ENCODE measurements around the gene CAMKMT.
A peak's percentile ranks its signal among the peaks of the same experiment; 100 is the strongest.

Gene CAMKMT

DNA sequence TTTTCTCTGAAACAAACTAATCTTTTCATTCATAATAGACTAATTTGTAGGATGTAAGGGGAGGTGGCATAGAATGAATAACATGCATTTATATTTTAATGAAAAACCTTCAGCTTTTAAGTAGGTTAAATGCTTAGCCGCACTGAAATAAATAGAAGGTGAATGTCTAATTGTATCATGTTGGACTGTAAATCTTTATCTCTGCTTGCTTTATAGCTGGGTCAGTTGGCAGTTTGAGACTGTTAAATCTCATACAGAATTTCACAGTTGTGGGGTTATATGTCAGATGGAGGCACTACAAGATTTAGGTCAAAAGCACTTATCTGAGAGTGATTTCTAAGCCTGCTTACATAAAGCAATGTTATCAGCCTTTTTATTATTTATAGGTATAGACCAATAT, 405.0 kb downstream of the CAMKMT start:
- CTCF ChIA-PET, result no interaction called here
- POLR2A ChIA-PET, result no interaction called here
- Histone ChIP-seq H3K4me3 (ENCODE audit: control insufficient read depth in 1 of 7, extremely low read depth in 1 of 7, insufficient read depth in 4 of 7, low read depth in 2 of 7, low read length in 6 of 7) (no peak overlapping the region), H3K4me1 (ENCODE audit: control extremely low read depth in 1 of 4, control insufficient read depth in 4 of 4, insufficient read depth in 4 of 4, low read length in 3 of 4) (no peaks in the 10 kb centered on the region), H3K9me3 (ENCODE audit: control extremely low read depth in 1 of 5, control insufficient read depth in 4 of 5, insufficient read depth in 2 of 5, low read depth in 1 of 5, low read length in 4 of 5) (no peaks in the 10 kb centered on the region), H3K27ac (ENCODE audit: insufficient read depth in 1 of 2, low read depth in 1 of 2, low read length in 2 of 2, poor library complexity in 1 of 2, severe bottlenecking in 2 of 2) (no peak overlapping the region), H3K36me3 (ENCODE audit: control insufficient read depth in 4 of 4, insufficient read depth in 4 of 4, low read length in 3 of 4) (no peaks in the 10 kb centered on the region), H3K27me3 (replicated peaks in 2 of 5; ENCODE audit: control insufficient read depth in 4 of 5, insufficient read depth in 5 of 5, low read length in 4 of 5) (peaks cover 19 to 91% (median 45%) of the 10 kb centered on the region in 5 experiments)
- 100% methylated on average over 1 of the region's 1 CpG for WGBS (ENCODE audit: insufficient coverage)
- no peak for DNase-seq

DNA sequence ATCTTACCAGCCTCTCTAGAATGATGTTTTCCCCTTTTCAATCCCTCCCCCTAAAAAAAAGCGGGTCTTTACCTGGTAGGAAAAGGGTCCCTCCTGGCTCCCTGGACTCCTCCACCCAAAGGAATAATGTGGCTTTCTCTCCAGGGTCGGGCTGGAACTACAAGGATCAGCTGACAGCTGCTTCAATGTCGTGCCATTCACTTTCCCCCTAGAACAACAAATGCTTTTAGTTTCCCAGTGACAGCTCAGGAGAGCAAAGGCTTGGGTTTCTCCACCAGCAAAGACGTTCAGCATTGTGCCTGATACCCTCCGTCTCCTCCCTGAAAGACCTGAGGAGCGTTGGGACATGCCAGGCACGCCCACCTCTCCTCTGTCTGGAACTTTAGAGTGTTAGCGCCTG, 405.9 kb downstream of the CAMKMT start:
- DNase-seq, result no peak
- ChIA-PET POLR2A (no interaction called here), CTCF (interaction anchor here (1.7 kb wide), 1 partner anchor 12 kb away, joined by 5 read pairs; no protein-coding TSS in a partner anchor)
- H3K4me1 ChIP-seq (ENCODE audit: control extremely low read depth in 1 of 4, control insufficient read depth in 4 of 4, insufficient read depth in 4 of 4, low read length in 3 of 4), result no peaks in the 10 kb centered on the region
- no peaks in the 10 kb centered on the region for H3K36me3 ChIP-seq (ENCODE audit: control insufficient read depth in 4 of 4, insufficient read depth in 4 of 4, low read length in 3 of 4)
- no peak overlapping the region for H3K27ac ChIP-seq (ENCODE audit: insufficient read depth in 1 of 2, low read depth in 1 of 2, low read length in 2 of 2, poor library complexity in 1 of 2, severe bottlenecking in 2 of 2)
- H3K27me3 ChIP-seq (replicated peaks in 2 of 5; ENCODE audit: control insufficient read depth in 4 of 5, insufficient read depth in 5 of 5, low read length in 4 of 5), result peaks cover 19 to 90% (median 45%) of the 10 kb centered on the region in 5 experiments
- 96% methylated on average over 8 of the region's 8 CpGs for WGBS (ENCODE audit: insufficient coverage)
- H3K4me3 ChIP-seq (ENCODE audit: control insufficient read depth in 1 of 7, extremely low read depth in 1 of 7, insufficient read depth in 4 of 7, low read depth in 2 of 7, low read length in 6 of 7), result no peak overlapping the region
- H3K9me3 ChIP-seq (ENCODE audit: control extremely low read depth in 1 of 5, control insufficient read depth in 4 of 5, insufficient read depth in 2 of 5, low read depth in 1 of 5, low read length in 4 of 5), result no peaks in the 10 kb centered on the region

DNA sequence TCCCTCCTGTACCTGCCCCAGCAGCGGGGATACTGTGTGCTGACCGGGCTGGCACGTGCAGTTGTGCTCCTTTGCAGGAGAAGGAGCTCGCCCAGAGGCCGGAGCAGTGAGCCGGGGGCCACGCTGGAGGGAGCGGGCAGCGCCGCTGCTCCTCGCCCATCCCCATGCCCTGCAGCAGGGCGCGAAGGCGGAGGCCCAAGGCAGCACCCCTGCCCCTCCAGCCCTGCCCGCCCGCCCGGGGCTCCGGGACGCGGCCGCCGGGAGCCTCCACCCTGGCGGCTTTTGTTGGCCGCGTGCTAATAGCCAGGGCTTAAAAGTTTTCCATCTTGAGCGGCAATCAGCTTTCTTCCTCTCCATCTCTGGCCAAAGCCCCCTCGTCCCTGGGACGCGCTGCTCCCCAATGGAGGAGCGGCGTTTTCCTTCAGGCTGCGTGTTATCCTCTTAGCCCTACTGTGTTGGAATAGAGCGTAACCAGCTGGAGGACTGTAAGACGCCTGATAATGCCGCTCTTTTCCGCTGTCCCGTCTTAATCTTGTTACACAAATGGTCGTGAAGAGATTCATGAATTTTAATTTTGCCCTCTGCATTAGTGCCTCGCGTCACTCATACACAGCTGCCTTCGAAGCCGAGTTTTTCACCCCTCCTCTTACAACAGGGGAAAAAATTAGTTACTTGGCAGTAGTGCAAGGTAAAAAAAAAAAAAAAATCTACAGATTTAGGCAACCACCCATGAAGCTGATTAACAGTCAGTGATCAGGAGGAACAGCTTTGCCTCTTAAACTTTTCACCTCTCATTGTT, 406.9 kb downstream of the CAMKMT start:
- H3K27me3 ChIP-seq (replicated peaks in 2 of 5; ENCODE audit: control insufficient read depth in 4 of 5, insufficient read depth in 5 of 5, low read length in 4 of 5), result peaks cover 19 to 84% (median 45%) of the 10 kb centered on the region in 5 experiments
- DNase-seq, result no peak
- no peaks in the 10 kb centered on the region for H3K4me1 ChIP-seq (ENCODE audit: control extremely low read depth in 1 of 4, control insufficient read depth in 4 of 4, insufficient read depth in 4 of 4, low read length in 3 of 4)
- 11% methylated on average over 36 of the region's 42 CpGs for WGBS (ENCODE audit: insufficient coverage)
- no peaks in the 10 kb centered on the region for H3K36me3 ChIP-seq (ENCODE audit: control insufficient read depth in 4 of 4, insufficient read depth in 4 of 4, low read length in 3 of 4)
- H3K27ac ChIP-seq (ENCODE audit: insufficient read depth in 1 of 2, low read depth in 1 of 2, low read length in 2 of 2, poor library complexity in 1 of 2, severe bottlenecking in 2 of 2), result no peak overlapping the region
- H3K9me3 ChIP-seq (ENCODE audit: control extremely low read depth in 1 of 5, control insufficient read depth in 4 of 5, insufficient read depth in 2 of 5, low read depth in 1 of 5, low read length in 4 of 5), result no peaks in the 10 kb centered on the region
- peak overlapping the region in 1 of 7 experiments; percentile 15 for H3K4me3 ChIP-seq (ENCODE audit: control insufficient read depth in 1 of 7, extremely low read depth in 1 of 7, insufficient read depth in 4 of 7, low read depth in 2 of 7, low read length in 6 of 7)
- ChIA-PET POLR2A (no interaction called here), CTCF (interaction anchor here (0.6 to 1.7 kb wide), 3 partner anchors 11 to 186 kb away, joined by 3 to 5 read pairs (median 4); no protein-coding TSS in a partner anchor)

DNA sequence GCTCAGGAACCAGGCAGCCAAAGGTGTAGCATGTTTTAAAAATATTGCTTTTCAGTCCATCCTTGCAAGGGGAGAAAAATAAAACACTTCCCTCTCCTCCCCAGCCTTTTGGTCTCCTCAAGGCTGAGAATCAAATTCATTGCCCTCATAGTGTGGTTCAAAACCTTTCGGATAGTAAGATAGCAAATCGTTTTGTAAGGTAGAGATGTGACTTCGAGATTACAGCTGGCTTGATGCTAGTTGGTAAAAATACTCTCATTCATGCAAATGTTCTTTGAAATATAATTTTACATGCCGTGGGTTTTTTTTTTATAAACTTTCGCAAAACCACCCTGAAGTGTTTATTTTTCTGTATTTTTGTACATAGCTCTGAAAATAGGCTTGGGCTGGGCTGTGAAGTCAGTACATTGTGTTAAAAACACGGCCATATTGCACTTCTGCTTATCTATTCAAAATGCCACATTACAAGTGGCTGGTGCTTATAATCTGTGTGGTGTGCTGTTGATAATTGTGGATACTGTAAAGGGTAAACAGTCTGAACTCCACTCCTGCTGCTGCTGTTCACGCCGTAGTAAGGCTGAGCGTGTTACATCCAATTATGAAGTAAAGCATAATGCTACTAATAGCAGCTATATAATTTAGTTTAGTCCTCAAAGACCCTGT, 407.7 kb downstream of the CAMKMT start:
- no CpG with 5 or more reads among the region's 9 CpGs for whole genome bisulfite sequencing (ENCODE audit: insufficient coverage)
- peak in 2 of 3 donors; percentile 11 to 16 for DNase-seq
- Histone ChIP-seq H3K4me1 (ENCODE audit: control extremely low read depth in 1 of 4, control insufficient read depth in 4 of 4, insufficient read depth in 4 of 4, low read length in 3 of 4) (no peaks in the 10 kb centered on the region), H3K27me3 (replicated peaks in 2 of 5; ENCODE audit: control insufficient read depth in 4 of 5, insufficient read depth in 5 of 5, low read length in 4 of 5) (peaks cover 19 to 80% (median 40%) of the 10 kb centered on the region in 5 experiments), H3K36me3 (ENCODE audit: control insufficient read depth in 4 of 4, insufficient read depth in 4 of 4, low read length in 3 of 4) (no peaks in the 10 kb centered on the region), H3K27ac (ENCODE audit: insufficient read depth in 1 of 2, low read depth in 1 of 2, low read length in 2 of 2, poor library complexity in 1 of 2, severe bottlenecking in 2 of 2) (no peak overlapping the region), H3K9me3 (ENCODE audit: control extremely low read depth in 1 of 5, control insufficient read depth in 4 of 5, insufficient read depth in 2 of 5, low read depth in 1 of 5, low read length in 4 of 5) (no peaks in the 10 kb centered on the region), H3K4me3 (ENCODE audit: control insufficient read depth in 1 of 7, extremely low read depth in 1 of 7, insufficient read depth in 4 of 7, low read depth in 2 of 7, low read length in 6 of 7) (no peak overlapping the region)
- CTCF ChIA-PET, result interaction anchor here (0.6 to 1.7 kb wide), 5 partner anchors 8 to 185 kb away, joined by 3 to 5 read pairs (median 3); no protein-coding TSS in a partner anchor
- POLR2A ChIA-PET, result no interaction called here

DNA sequence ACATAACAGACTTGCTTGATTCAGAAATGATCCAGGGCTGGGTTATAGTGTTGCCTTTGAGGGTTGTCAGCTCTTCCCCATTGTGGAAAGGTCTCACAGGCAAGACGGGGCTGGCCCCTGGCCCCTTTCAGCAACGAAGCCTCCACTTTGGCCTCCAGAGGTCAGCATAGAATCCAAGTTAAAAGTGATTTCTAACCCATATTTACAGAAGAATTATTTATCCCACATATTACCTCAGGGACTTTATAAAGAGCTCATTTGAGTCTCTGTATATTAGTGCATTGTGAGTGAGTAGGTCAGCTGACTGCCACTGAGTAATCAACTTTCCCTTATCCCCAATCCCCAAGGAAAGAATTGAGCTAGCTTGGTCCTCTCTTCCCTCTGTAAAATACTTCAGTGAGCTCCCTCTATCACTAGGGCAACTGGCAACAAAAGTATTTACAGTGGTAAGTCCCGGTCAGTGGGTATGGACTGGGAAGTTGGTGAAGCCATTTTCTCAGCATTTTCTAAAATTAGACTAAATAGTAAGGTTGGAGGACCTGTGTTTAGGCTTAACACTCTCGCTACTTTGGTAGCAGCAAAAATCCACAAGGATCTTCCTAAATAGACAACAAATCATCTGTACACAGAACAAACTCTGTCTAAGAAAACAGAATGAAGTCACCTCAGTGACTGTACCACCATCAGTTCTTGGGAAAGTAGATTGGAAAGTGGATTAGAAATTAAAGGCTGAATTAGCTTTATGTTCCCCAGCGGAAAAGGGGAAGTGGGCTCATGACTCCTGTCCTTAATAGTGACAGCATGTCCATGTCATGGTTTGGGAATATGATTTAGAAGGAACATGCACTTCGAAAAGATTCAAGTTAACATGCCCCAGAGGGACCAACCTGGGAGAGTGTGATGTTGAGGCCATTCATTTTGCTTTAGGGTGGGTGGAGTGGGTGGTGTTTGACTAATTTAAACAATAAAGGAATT, 408.8 kb downstream of the CAMKMT start:
- Histone ChIP-seq H3K4me1 (ENCODE audit: control extremely low read depth in 1 of 4, control insufficient read depth in 4 of 4, insufficient read depth in 4 of 4, low read length in 3 of 4) (no peaks in the 10 kb centered on the region), H3K27me3 (replicated peaks in 2 of 5; ENCODE audit: control insufficient read depth in 4 of 5, insufficient read depth in 5 of 5, low read length in 4 of 5) (peaks cover 19 to 82% (median 49%) of the 10 kb centered on the region in 5 experiments), H3K27ac (ENCODE audit: insufficient read depth in 1 of 2, low read depth in 1 of 2, low read length in 2 of 2, poor library complexity in 1 of 2, severe bottlenecking in 2 of 2) (no peak overlapping the region), H3K36me3 (ENCODE audit: control insufficient read depth in 4 of 4, insufficient read depth in 4 of 4, low read length in 3 of 4) (no peaks in the 10 kb centered on the region), H3K4me3 (ENCODE audit: control insufficient read depth in 1 of 7, extremely low read depth in 1 of 7, insufficient read depth in 4 of 7, low read depth in 2 of 7, low read length in 6 of 7) (no peak overlapping the region), H3K9me3 (ENCODE audit: control extremely low read depth in 1 of 5, control insufficient read depth in 4 of 5, insufficient read depth in 2 of 5, low read depth in 1 of 5, low read length in 4 of 5) (no peaks in the 10 kb centered on the region)
- ChIA-PET POLR2A (interaction anchor here (0.6 kb wide), 1 partner anchor 19 kb away, joined by 3 read pairs; no protein-coding TSS in a partner anchor), CTCF (interaction anchor here (0.9 to 1.6 kb wide), 3 partner anchors 9 to 67 kb away, joined by 3 read pairs; no protein-coding TSS in a partner anchor)
- no peak for DNase-seq
- WGBS (ENCODE audit: insufficient coverage), result 100% methylated on average over 2 of the region's 6 CpGs

DNA sequence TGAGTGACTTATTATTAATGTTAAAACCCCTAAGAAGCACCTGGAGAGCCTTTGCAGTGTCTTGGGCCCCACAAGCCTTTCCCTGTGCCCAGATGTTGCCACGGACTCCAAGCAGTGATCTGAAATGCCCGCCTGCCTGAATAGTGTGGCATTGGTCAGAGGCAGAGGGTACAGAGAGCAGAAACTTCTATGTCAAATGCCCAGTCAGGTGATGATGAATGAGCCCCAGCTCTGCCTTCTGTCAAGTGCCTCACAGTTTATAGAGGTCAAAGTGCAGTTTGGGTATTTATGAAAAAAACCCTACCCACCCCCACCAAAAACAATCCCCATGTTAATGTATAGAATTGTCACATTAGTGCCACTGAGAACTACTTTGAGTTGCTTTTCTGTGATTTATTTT, 409.8 kb downstream of the CAMKMT start:
- ChIA-PET CTCF (no interaction called here), POLR2A (no interaction called here)
- no peak overlapping the region for H3K27ac ChIP-seq (ENCODE audit: insufficient read depth in 1 of 2, low read depth in 1 of 2, low read length in 2 of 2, poor library complexity in 1 of 2, severe bottlenecking in 2 of 2)
- H3K9me3 ChIP-seq (ENCODE audit: control extremely low read depth in 1 of 5, control insufficient read depth in 4 of 5, insufficient read depth in 2 of 5, low read depth in 1 of 5, low read length in 4 of 5), result no peaks in the 10 kb centered on the region
- no peak for DNase-seq
- WGBS (ENCODE audit: insufficient coverage), result 100% methylated on average over 2 of the region's 2 CpGs
- no peaks in the 10 kb centered on the region for H3K4me1 ChIP-seq (ENCODE audit: control extremely low read depth in 1 of 4, control insufficient read depth in 4 of 4, insufficient read depth in 4 of 4, low read length in 3 of 4)
- H3K27me3 ChIP-seq (replicated peaks in 2 of 5; ENCODE audit: control insufficient read depth in 4 of 5, insufficient read depth in 5 of 5, low read length in 4 of 5), result peaks cover 18 to 76% (median 42%) of the 10 kb centered on the region in 5 experiments
- H3K4me3 ChIP-seq (ENCODE audit: control insufficient read depth in 1 of 7, extremely low read depth in 1 of 7, insufficient read depth in 4 of 7, low read depth in 2 of 7, low read length in 6 of 7), result no peak overlapping the region
- no peaks in the 10 kb centered on the region for H3K36me3 ChIP-seq (ENCODE audit: control insufficient read depth in 4 of 4, insufficient read depth in 4 of 4, low read length in 3 of 4)
